ENCODE results near the gene CTDSP2.
"Not testable (repeated sequence)": the region's sequence is repeated elsewhere in the genome, so short reads cannot be mapped to it uniquely, and the experiment has no call there.

Gene CTDSP2

DNA sequence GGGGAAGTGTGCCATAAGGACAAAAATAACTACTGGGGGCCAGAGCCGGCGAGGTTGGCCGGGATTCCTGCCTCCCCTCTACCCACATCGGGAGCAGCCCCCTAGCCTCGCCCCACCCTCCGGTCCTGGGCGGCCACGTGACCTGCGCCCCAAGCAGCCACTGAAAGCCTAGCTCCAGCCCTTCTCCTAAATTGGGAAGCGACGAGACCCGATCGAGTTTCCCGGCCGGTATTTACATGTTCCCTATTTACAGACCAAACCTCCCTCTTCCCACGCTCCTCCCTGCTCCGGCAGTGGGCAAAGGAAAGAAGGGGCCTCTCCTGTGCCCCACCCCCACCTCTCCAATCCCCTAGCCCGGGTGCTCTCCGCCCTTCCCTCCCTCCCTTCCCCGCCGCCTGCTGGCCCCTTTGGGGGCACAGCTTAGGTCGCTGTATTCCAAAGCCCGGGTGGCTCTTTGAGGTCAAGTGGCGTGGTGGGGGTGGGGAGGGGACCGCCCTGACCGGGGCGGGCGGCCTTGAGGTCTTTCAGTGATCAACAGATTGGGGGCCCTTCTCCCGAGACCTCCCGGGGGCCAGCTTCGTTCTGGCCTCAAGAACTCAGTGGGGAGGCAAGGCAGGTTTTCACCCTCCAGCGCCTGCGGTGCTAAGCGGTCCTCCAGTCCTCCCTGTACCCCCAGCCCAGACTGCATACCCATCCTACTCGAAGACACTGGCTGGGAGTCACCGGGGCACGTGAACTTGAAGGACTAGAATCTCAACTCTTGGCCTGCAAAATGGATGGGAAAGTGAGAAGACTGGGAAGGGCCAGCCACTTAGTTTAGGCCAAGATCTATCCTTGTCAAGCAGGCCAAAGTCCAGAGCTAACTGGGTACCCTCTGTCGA, 6.3 kb upstream of the CTDSP2 start:
- peak; percentile 28 to 56 for DNase-seq

DNA sequence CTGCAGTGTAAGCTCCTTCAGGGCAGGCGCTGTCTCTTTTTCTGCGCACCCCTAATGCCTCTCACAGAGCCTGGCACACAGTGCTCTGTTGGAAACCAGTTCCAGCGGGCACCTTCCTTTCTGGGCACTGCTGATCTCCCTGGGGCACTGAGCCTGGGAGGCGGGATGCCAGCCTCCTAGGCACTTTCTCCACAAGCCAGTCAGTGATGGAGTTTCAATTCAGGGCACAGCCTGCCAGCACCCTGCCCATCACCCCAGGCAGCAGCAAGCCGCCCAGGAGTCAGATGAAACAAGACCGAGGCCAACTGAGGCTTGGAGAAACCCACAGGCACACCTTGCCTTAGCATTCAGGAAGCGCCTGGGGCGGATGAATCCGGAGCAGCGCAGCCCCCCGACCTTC, 5.7 kb upstream of the CTDSP2 start:
- no peak for DNase-seq

DNA sequence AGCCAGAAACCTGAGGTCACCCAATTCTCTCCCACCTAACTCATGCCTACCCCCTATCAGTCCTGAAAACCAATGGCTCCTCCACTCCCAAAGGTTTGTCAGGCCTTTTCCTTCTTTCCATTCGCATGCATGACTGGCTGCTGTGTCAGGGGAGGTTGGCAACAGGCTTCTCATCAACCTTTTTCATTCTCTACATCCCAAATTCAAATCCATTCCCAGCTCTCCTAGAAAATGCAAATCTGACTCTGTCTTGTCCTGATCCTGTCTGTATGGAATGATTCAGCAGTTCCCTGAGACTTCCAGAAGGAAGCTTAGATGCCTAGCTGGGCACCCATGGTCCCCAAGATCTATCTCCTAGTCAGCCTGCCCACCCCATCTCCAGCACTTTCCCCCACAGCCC, 5.0 kb upstream of the CTDSP2 start:
- DNase-seq: no peak

DNA sequence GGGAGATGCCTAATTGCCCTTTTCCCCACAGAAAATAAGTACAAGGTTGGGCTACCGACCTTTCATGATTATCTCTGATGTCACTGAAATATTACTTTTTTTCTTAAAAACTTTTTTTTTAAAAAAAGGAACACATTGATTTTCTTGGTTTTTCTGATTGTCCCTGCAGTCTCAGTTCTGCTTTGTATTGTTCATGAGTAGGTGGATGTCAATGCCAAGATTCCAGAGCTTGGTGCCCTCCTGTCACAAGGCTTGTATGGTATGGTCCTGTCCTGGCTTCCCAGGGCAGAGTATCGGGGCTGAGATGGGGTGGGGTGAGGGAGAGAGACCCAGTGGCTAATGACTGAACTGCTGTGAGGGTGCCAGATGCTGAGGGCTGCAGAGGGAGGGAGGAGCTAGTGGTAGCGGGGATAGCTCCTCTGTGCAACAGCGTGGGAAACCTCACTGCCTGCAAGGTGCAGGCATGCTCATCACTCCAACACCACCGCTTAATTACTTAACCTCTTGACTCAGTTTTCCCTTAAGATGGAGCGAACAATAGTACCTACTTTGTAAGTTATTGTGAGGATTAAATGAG, 4.4 kb upstream of the CTDSP2 start:
- DNase-seq: peak; percentile 51 to 73

DNA sequence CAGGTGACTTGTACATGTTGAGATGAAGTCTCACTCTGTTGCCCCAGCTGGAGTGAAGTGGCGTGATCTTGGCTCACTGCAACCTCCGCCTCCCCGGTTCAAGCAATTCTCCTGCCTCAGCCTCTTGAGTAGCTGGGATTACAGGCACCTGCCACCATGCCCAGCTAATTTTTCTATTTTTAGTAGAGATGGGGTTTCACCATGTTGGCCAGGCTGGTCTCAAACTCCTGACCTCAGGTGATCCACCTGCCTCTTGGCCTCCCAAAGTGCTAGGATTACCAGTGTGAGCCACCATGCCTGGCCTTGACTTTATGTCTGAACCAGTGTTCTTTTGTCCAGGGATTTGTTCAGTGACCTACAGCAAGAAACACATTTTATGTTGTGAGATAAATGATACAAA, 2.9 kb upstream of the CTDSP2 start:
- DNase-seq: not testable (repeated sequence)

DNA sequence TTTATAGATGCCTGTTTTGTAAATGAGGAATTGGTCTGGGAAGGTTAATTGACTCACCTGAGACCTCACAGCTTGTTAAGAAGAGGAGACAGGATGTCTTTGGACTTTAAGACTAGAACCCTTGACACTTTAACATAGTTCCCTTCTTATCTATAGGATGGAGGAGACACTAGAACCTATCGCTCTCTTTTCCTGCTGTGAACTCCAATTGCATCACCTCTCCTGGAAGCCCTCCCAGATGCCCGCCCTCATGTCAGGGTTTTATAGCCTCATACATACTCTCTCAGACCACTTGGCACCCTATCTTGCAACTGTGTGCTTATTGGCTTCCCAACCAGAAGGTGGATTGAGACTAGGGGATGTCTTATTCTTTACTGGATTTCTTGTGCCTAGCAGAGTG, 2.5 kb upstream of the CTDSP2 start:
- no peak for DNase-seq

DNA sequence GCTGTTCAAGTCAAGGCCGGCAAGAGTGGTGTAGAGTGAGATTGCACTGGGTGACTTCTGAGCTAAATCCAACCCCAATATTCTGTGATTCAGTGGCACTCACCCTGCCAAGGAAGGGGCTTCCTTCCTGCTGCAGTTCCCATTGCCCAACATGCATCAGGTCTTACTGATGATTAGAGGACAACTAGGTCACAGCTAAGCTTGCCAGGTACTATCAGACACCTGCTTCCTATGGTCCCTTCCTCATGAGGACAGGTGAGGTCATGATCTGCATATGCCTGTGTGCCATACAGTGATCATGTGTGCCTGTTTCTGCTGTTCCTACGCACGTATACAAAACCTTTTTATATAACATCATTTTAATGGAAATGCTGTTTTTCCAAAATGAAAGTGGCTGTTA, 1.7 kb upstream of the CTDSP2 start:
- no peak for DNase-seq

DNA sequence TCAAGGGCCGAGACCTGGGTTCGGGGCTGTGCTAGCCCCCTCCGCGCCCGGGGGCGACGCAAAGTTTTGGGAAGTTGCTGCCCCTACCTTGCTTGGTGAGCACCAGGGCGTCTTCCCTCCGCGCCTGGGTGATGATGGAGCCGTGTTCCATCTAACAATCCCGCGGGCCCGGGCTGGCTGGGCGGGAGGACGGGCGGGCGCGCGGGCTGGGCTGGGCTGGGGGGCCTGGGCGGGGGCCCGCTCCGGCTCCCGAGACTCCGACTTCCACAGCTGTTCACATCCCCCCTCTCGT, 298 bp downstream of the CTDSP2 start:
- no peak for DNase-seq

DNA sequence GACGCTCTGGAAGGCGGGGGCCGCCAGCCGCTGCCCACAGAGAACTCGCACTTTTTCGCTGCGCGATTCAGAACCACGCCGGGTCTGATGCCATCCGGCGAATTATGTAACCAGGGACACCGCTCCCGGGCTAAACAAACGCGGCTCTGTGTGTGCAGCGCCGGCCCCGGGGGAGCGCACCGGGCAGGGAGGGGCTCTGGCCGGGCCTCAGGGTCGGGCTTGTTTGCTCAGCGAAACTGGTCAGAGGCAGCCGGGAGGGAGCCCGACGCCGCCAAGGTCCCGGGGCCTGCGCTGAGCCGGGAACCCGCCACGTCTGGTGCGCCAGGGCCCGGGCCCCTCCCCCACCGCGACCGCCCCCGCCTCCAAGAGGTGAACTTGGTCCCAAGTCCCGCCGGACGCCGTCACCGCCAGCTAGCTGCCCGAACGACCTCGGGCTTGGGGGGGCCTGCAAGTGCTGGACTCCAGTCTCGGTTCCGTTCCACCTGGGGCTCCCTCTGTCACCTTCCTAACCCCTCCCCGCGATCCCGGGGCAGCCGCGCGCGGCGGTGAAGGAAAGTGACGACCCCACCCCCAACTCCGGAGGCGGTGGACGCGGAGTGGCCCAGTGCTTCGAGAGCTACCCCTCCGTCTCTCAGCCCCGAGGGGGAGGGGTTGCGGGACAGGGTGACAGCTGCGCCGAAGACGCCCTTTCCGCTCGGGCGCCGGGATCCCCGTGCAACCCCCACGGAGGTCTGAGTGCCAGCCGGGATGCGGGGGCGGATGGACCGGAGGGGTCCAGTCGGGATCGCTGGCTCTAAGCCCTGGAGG, 848 bp downstream of the CTDSP2 start:
- DNase-seq: peak; percentile 50 to 68

DNA sequence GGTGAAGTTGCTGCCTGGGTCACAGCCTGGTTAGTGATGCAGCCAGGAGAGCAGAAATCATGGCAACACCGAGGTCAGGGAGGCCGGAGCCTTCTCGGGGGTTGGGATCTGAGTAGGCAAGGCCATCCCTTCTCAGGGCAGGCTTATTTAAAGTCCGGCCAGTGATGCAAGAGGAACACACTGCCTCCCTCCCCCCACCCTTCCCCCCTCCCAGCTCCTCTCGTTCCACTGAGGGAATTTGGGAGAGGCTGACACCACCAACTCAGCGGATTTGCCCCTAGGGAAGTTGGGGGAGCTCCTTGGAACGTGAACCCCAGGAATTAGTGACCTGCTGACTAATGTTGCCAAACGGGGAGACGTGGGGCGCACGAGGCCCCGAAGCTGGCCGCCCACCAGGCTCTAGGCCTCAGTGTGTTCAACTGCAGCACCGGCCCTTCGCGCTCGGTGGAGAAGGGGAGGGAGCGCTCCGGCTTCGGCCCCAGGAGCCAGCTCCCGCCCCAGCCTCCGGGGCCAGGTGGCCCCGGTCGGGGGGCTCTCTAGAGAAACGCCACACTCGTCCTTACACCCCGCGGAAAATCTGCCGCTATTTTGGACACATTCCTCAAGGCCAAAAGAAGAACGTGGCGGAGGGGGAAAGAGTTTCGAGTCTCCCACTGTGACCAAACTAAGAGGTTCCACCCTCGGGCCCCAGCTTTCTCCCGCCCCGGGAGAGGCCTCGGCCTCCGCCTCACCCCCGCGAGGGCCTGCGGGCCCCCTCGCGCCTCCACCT, 1.6 kb downstream of the CTDSP2 start:
- DNase-seq: peak in 1 of 2 experiments; percentile 20

DNA sequence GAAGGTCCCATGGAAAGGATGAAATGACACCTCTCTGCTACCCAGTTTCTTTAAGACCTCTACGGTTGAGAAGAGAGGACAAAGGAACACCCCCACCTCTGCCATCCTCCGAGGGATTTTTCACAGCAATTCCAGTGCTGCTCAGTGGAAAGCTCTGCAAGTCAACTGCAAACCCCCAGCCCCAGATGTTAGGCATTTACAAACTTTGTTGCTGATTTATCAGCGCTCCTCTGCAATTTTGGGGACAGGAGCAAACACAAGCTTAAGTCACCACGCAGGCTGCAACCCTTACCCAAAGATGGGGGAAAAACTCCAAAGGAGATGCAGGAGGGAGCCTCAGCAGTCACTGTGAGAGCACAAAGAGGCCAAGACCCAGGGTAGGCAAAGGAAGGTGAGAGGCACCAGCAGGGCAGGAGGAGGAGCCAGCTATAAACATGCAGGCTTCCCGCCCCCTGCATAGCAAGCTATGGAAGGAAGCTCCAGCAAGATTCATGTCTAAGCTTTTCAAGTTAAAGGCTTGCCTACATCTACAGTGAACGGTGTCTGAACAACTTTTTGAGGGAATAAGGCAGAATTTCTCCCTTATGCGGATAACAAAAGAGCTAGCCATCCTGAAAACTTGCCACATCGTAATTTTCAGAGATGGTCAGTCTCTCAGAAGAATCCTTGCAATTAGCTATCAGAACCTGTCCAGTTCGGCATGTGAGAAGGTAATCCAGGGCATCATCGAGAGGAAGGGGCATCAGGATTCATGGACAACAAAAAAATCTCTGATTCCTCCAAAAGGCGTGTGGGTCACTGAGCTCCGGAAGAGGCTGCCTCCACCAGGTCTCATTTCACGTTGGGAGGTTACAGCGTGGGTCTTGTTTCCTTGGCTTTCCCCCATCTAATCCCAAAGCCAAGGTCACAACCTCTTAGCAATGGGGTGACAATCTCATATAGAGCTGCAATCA, 3.9 kb downstream of the CTDSP2 start:
- peak in 1 of 2 experiments; percentile 14 for DNase-seq

DNA sequence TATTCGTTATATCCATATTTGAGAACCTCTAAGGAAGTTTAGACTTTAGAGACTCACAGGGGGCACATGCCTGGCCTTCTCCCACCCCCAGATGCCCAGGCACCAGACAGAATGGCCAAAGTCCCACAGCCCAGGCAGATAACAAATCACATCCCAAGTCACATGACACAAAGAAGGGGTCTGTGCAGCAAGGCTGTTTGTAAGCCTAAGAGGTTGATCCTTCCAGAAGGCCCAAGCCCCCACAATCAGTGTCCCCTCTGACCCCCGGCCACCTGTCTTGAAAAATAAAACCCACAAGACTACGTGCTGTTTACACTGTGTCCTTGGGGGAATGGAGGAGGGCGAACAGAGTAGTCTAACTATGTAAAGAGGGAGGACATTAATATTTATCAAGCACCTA, 5.1 kb downstream of the CTDSP2 start:
- peak in 1 of 2 experiments; percentile 46 for DNase-seq

DNA sequence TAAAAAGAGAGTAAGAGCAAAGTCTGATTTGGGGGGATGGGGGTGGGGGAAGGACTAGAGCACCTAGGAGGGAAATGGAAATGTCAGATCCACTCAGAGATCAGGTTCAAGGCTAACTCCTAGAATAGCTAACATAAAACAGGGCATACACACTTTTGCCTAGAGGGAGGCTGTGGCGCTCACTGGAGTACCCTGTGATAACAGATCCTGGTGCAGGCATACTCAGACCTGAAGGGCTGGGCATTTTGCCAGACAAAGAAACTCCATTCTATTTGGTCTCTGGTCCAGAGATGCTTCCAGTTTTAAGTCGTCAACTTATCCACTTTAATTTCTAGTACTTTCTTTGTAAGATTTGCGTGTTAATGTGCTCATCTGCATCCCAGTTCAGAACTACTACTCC, 5.8 kb downstream of the CTDSP2 start:
- DNase-seq: peak; percentile 12 to 60

DNA sequence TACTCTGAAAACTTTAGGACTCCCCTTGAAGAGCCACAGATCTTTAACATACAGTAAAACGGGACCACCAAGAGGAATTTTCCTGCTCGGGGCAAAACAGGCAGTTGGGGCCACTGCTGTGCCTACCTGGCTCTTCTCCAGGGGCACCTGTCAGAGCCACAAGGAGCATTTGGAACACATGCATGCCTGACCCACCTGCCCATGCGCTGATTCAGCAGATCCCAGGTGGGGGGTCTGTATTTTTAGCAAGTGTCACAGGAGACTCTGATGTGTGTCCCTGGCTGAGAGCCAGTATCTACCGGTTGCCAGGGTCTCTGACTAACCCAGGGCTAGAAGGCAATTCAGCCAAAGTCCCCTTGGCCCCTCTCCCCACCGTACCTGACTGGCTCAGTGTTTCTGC, 6.5 kb downstream of the CTDSP2 start:
- no peak for DNase-seq

DNA sequence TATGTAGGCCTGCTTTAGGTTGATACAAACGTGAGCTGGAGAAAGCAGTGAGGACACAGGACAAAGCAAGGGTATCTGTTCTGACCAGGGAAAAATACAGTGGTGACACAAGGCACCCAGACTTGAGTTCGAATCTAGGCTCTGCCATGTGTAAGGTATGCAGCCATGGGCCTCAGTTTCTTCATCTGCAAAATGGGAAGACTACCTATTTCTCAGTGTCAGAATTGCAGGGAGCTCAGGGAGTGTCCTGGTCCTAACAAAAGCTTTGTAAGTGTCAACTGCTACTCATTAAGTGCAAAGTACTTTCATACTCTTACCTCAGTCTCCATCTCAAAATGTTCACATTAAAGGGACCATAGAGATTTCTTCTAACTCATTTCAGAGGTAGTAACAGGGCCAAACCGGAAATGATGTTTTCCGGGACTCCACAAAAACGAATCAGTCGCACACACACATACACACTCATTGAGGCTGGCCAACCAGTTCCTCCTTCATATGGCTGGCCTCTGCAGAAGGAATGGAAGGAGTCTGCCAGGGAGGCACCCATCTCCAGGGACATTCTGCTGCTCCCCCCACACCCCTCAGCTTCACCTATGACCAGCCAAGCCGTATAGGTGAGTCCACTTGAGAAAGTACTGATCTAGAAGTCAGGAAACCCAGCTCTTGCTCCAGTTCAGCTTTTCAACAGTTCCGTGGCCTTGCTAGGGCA, 7.8 kb downstream of the CTDSP2 start:
- no peak for DNase-seq

DNA sequence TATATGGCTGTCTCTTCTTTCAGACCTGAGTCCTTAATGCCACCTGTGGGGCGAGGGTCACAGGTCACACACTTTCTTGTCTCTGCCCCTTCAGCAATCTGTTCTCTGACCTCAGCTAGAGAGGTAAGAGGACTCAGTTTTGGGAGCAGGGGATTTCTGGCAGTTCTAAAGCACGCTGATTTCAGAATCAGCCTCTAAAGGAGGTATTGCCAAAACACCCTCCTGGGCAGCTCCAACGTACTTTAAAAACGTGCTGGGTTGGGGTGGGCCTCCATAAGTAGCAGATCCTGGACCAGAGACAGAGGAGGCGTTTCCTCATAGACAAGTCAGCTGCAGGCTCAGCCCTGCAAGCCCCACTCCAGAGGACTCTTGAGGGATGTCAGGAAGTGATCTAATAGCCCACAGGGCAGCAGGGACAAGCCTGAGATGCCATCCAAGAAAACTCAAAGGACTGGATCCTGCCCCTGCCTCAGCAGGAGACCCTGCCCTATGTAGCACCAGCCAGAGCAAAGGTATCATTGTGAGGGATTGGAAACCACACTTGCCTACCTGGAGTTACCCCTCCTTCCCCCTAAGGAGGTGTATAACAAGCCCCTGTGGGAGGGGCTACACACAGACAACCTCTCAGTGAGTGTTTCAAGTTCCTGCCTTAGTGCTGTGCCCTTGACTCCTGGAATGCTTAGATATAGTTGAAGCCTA, 8.5 kb downstream of the CTDSP2 start:
- peak in 1 of 2 experiments; percentile 22 for DNase-seq

DNA sequence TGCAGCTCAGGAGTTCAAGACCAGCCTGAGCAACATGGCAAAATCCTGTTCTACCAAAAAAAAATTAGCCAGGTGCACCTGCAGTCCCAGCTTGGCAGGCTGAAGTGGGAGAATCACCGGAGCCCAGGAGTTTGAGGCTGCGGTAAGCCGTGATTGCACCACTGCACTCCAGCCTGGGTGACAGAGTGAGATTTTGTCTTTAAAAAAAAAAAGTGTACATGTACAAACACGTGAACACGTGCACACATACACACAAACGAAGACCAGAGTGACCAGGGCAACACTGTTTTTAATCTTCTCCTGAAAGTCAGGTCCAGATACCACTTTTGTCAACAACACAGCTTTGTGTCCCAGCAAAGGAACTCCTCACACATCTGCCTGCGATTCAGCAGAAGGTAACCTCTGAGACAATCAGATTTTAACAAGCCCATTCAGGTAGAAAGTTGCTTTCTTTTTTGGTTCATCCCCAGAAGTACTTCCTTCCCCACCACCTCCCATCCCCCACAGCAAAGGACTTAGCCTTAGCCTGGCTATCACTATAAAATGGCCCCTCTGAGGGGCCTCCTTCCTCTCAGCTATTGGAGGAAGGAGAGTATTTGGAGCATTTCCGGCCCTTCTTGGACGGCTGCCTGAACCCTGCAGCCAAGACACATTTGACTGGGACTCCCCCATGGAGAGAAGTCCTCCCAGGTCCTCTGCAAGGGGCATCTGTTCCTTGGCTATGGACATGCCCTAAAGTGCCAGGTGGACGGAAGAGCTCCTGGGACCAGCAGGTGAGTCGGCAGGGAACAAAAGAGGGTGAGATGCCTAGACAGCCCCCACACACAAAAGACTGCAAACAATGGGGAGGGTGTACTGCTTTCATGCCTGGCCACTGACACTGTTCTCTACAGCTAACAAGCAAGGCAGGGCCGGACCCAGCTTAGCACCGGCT, 9.8 kb downstream of the CTDSP2 start:
- no peak for DNase-seq

DNA sequence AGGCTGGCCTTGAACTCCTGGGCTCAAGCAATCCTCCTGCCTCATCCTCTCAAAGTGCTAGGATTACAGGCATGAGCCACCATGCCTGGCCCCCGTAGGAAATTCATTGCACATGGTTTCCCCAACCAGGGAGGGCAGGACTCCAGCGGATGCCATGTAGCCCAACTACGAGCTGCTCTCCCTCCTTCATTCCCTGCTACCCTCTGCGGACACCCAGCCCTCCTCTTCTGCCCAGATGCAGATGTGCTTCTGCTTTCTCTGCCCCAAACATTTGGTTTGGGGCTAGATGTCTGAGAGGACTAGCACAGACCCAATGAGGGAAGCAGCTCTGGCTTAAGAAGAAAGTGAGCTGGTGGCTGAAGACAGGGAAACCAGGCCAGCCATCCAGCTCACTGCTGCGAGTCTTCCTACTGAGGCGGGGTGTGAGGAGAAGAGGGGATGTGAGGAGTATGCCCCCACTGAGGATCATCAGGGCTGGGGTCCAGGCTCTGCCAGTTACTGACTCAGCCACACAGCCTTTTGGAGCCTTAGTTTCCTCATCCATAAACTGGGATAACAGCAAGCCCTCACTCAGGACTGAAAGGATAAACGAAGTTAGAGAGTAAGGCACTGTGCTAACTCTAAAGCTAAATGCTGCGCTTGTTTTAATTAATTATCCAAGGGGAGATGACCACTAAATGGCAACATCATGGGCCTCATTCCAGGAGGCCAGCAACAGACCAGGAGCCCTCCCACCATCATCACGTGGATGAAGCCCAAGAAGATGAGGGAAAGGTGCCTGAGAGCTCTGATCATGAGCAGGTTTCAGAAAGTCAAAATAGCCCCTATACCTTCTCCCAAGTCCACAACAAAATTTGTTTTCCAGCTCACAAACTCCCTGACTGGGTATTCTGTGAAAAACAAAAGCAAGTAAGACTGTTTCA, 10.9 kb downstream of the CTDSP2 start:
- no peak for DNase-seq

All from NCI-H524 (cell line).